Activated naive CD4-positive, alpha-beta T cell treated with anti-CD3 and anti-CD28 coated beads, Interleukin-2, amount 50 U/mL, for 24 hours (primary cell): ENCODE data around the gene IL1RAPL1.

Experiments used
- H3K27ac Mint-ChIP-seq: one replicate; pipeline ENCODE4 v1.8.0; 2021; ENCODE audit warnings: mild to moderate bottlenecking, mixed read lengths
- H3K27me3 Mint-ChIP-seq: one replicate; pipeline ENCODE4 v1.8.0; 2021; ENCODE audit warnings: mixed read lengths
- H3K36me3 Mint-ChIP-seq: one replicate; pipeline ENCODE4 v1.8.0; 2021; ENCODE audit warnings: mixed read lengths
- H3K4me1 Mint-ChIP-seq: one replicate; pipeline ENCODE4 v1.8.0; 2021; ENCODE audit warnings: mixed read lengths
- H3K4me3 Mint-ChIP-seq: one replicate; pipeline ENCODE4 v1.8.0; 2021; ENCODE audit warnings: mild to moderate bottlenecking, mixed read lengths
- H3K9me3 Mint-ChIP-seq: one replicate; pipeline ENCODE4 v1.8.0; 2021; ENCODE audit warnings: mixed read lengths

IL1RAPL1 gene

DNA sequence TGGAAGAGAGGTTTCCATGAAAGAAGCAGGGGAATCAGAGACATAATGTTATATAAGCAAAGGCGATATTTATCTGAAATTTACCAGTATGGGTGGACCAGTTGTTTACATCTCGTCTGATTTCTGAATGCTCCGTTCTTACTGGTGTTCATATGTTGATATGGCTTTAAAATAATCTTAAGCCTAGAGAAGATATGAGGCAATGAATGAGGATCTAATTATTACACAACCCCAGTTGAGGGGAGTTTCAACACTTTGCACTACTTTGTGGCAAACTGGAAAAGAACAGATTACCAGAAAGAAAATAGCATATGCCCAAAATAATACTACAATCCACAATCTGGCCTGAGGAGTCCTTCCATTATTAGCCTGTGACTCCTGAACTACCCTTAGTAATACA lies 1364.8 kb downstream of the IL1RAPL1 start:
- Mint-ChIP-seq H3K4me1 (no peaks in the 10 kb centered on the region), H3K27me3 (no peaks in the 10 kb centered on the region), H3K36me3 (no peaks in the 10 kb centered on the region), H3K27ac (no peak overlapping the region), H3K9me3 (no peaks in the 10 kb centered on the region), H3K4me3 (no peak overlapping the region)

DNA sequence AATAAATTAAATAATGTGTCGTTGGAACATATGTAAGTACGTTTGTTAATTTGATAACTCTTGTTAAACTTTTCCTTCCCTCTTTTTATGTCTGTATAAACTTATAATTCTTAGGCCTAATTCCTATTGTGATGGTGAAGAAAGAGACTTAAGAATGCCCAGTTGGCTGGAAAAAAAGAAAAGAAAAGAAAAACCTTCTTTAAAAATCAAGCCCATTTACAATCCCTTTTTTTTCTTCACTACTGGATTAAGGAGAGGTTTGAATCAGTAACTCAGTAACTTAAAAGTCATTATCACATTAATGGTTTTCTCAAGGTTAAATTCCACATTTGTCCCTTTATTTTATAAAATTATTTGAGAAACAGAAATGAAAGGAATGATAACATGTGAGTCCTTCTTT lies 1374.8 kb downstream of the IL1RAPL1 start:
- H3K9me3 Mint-ChIP-seq, result no peaks in the 10 kb centered on the region
- H3K4me3 Mint-ChIP-seq, result no peak overlapping the region
- H3K27ac Mint-ChIP-seq, result no peak overlapping the region
- H3K4me1 Mint-ChIP-seq, result no peaks in the 10 kb centered on the region
- H3K36me3 Mint-ChIP-seq, result no peaks in the 10 kb centered on the region
- no peaks in the 10 kb centered on the region for H3K27me3 Mint-ChIP-seq

- Mint-ChIP-seq H3K36me3 (no peaks in the 10 kb centered on the region), H3K27ac (no peak overlapping the region), H3K4me1 (no peaks in the 10 kb centered on the region), H3K27me3 (no peaks in the 10 kb centered on the region), H3K9me3 (no peaks in the 10 kb centered on the region), H3K4me3 (no peak overlapping the region)
These were observed 1378.4 kb downstream of the IL1RAPL1 start for GRCh38 chrX:29965634-29966033.

DNA sequence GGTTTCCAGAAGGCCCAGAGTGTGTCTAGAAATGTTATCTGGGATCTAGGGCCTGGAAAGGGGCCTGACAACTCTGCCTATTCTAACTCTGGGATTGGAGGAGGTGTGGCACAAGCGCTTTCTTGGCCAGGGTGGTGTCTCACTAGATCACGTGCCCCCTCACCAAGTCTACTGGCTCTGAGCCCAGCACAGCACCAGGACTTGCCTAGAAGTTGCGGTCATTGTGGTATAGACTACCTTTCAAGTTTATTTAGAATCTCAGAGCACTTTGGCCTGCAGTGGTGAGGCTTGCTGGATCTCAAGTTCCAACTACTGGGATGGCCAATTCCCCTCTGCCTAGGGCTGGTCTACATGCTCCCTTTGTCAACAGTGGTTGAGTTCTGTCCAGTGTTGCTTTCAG lies 1404.8 kb downstream of the IL1RAPL1 start:
- H3K4me3 Mint-ChIP-seq, result no peak overlapping the region
- no peaks in the 10 kb centered on the region for H3K4me1 Mint-ChIP-seq
- H3K27me3 Mint-ChIP-seq, result no peaks in the 10 kb centered on the region
- H3K9me3 Mint-ChIP-seq, result no peaks in the 10 kb centered on the region
- H3K27ac Mint-ChIP-seq, result no peak overlapping the region
- no peaks in the 10 kb centered on the region for H3K36me3 Mint-ChIP-seq

DNA sequence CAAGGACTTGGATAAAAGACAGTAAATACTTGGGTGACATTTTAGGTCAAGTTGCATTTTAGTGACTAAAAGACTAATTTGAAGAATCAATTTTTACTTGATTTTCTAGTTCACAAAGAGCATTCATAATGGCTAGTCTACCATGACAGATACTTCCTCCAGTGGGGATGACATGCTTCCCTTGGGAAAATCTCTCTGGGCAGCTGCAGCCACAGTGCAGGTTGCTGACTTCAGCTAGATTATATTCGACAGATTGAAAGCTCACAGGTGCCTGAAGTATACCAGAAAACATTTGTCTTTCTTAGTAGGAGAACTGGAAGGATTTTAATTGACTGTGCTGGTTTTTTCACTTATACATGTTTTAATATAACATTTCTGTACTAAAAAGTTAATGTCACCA lies 1418.6 kb downstream of the IL1RAPL1 start:
- H3K27me3 Mint-ChIP-seq, result no peaks in the 10 kb centered on the region
- no peaks in the 10 kb centered on the region for H3K4me1 Mint-ChIP-seq
- peaks cover 5% of the 10 kb centered on the region for H3K9me3 Mint-ChIP-seq
- no peak overlapping the region for H3K4me3 Mint-ChIP-seq
- H3K36me3 Mint-ChIP-seq, result no peaks in the 10 kb centered on the region
- H3K27ac Mint-ChIP-seq, result no peak overlapping the region
